Measurements from ENCODE around the gene SERPINA7.
"Not testable (repeated sequence)": the region's sequence is repeated elsewhere in the genome, so short reads cannot be mapped to it uniquely, and the experiment has no call there.

The SERPINA7 gene

GRCh38 chrX:106038625-106039024, at the start of gene SERPINA7:
TSS of gene SERPINA7 (minus strand) at chrX:106038727. CDS start at chrX:106037058, 1,669 bp downstream.
- no peak for DNase-seq (ENCODE audit: low spot score)

- DNase-seq (ENCODE audit: low spot score): no peak
Measured at GRCh38 chrX:106069048-106069447, 30.5 kb upstream of the SERPINA7 start.

DNA sequence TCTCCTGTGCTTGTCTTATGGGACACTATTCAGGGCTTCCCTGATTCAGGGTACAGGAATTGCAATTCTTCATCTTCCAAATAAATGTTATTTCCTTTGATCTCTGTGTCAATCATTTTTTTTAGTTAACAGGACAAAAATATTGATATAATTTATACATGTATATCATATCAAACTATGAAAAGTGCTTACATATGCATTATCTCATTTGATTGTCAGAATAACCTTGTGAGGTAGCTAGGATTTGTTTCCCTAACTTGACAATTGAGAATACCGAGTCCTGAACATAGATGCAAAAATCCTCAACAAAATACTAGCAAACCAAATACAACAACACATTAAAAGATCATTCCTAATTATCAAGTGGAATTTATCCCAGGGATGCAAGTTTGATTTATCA, 11.5 kb upstream of the SERPINA7 start:
- DNase-seq (ENCODE audit: low spot score): no peak

- no peak for DNase-seq (ENCODE audit: low spot score)
Measured at GRCh38 chrX:106042296-106042695, 3.8 kb upstream of the SERPINA7 start.

DNA sequence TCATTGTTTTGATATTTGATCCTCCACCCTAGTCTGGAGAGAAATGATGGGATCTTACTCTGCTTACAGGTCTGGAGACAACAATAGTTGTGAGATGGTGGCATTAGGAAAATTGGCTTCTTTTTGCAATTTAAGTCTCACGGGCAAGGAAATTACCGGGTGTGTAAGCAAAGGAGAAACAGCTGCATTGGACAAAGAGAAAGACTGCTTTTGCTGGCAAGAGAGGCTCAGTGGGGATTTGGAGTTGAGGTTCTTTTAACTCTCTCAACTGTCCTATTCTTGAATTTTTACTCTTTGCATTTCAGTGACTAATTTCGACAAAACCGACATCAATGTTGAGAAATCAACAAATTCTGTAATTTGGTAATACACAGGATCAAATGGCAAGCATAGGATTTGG, 2.3 kb upstream of the SERPINA7 start:
- no peak for DNase-seq (ENCODE audit: low spot score)

- no peak for DNase-seq (ENCODE audit: low spot score)
Measured at GRCh38 chrX:106039920-106040319, 1.4 kb upstream of the SERPINA7 start.

- DNase-seq (ENCODE audit: low spot score): no peak
Measured at GRCh38 chrX:106037835-106038473, 573 bp downstream of the SERPINA7 start.

- DNase-seq (ENCODE audit: low spot score): no peak
Measured at GRCh38 chrX:106036716-106037115, 1.8 kb downstream of the SERPINA7 start.

DNA sequence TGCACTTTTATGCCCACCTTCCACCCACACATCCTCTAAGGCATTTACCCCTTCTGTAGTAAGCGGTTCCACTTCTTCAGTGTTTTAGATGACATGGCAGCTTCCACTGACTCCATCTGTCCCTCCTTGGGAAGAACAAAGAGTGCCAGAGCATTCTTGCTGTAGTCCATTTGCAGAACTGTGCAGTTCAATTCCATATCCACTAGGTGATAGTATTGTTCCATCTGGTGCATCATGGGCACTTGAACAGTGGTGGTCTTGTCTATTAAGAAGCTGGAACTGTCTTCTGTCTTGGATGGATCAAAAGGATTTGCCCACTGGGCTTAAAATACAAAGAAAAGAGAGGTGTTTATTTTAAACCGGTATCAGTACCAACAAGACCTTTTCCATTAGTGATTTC, 3.5 kb downstream of the SERPINA7 start:
- no peak for DNase-seq (ENCODE audit: low spot score)

- no peak for DNase-seq (ENCODE audit: low spot score)
Measured at GRCh38 chrX:106023947-106024346, 14.6 kb downstream of the SERPINA7 start.

DNA sequence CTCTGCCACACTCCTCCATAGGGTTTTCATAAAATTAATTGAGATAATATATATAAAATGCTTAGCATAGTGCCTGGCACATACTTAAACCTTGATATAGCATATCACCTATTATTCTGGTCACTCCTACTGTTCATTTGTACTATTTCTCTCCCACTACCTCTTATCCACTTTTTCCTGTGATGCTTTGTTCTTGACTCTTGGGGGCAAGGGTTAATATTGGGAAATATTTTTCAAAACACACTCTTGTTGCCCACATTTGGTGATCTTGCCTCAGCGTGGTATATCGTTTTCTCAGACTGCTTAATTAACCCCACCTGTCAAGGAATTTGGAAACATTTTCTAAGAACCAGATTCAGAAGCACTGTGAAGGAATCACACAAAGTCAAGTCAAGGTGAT, 16.3 kb downstream of the SERPINA7 start:
- DNase-seq (ENCODE audit: low spot score): no peak

GRCh38 chrX:106014119-106014775, 24.3 kb downstream of the SERPINA7 start:
- no peak for DNase-seq (ENCODE audit: low spot score)

GRCh38 chrX:106009145-106009544, 29.4 kb downstream of the SERPINA7 start:
- no peak for DNase-seq (ENCODE audit: low spot score)

DNA sequence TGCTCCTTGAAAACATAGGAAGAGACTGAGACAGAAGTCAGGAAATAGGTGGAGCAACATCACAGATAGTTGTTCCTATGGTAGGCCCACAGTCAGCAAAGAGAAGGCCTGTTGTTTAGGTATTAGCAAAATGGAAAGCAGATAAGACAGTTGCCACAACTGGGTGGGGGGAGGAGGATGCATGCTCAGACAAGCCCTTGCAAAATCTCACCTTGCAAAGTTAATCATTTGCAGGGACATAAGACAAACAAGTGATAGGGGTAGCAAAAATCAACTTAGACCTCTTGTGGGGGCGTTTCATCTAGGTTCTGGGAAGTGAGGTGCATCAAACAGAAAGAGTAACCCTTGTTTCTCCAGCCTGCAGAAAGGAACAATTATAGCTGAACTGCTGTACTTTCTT, 30.7 kb downstream of the SERPINA7 start:
- DNase-seq (ENCODE audit: low spot score): no peak

DNA sequence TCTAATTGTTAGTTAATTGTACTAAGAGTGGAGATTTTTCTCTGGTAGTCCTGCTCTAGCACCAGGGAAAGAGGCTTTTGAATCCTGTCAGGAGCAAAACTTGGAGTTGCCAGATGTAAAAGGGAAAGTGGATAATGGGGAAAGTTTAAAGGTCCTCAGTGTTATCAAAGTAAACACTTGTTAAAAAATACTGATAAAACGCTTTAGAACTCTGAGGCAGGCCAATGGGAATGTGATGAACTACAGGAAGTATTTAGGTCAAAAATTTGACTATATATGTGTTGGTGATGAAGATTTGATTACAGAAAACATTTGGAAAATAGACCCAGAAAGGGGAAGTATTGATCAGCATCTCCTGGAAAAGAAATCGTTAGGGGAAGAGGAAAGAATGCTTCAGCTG, 32.8 kb downstream of the SERPINA7 start:
- DNase-seq (ENCODE audit: low spot score): no peak

DNA sequence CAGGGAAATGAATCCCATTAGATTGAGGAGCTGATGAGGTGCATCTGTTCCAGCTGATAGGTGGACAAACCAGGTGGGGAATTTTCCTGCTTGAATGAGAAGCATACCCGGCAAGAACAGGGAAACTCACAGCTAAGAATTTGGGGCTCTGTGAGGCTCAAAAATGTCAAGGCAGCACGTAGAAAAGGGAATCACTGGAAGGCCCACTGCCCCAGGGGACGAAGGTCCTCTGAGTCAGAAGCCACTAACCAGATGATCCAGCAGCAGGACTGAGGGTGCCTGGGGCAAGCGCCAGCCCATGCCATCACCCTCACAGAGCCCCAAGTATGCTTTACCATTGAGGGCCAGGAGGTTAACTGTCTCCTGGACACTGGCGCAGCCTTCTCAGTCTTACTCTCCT, 37.9 kb downstream of the SERPINA7 start:
- not testable (repeated sequence) for DNase-seq (ENCODE audit: low spot score)

- DNase-seq (ENCODE audit: low spot score): no peak
Measured at GRCh38 chrX:106000203-106000602, 38.3 kb downstream of the SERPINA7 start.

- DNase-seq (ENCODE audit: low spot score): no peak
Measured at GRCh38 chrX:105999294-105999693, 39.2 kb downstream of the SERPINA7 start.

- DNase-seq (ENCODE audit: low spot score): not testable (repeated sequence)
Measured at GRCh38 chrX:105988487-105988886, 50.0 kb downstream of the SERPINA7 start.
